Left renal cortex interstitium (tissue), 4 donors: Measurements from ENCODE around the gene POP7. TPM values are rescaled to one million over a fixed set of nuclear protein-coding genes. Genes with fewer than 3 reads are reported as not detected.
A peak's percentile ranks its signal among the peaks of the same experiment; 100 is the strongest.
"Not testable (repeated sequence)": the region's sequence is repeated elsewhere in the genome, so short reads cannot be mapped to it uniquely, and the experiment has no call there.

Source experiments
- DNase-seq, 4 donors: peaks; one replicate each; pipeline ENCODE4 v3.0.0-alpha.2; 2013; ENCODE audit warnings: low read depth in 4 of 4, low spot score in 2 of 4, missing footprints in 1 of 4
- polyA plus RNA-seq, 4 donors: library from polyadenylated mRNA; unstranded; fragments of 120-200 nt; gene quantifications; one replicate each; pipeline ENCODE4 v1.2.1, GENCODE V29; 2013; ENCODE audit not compliant: insufficient read length in 4 of 4

POP7 gene
- polyA plus RNA-seq, result 10 to 100 TPM; 22.9 to 40.8 (median 26.9) TPM

- DNase-seq, result peak; percentile 84 to 97 (median 96)
These were observed at the start of gene POP7 for GRCh38 chr7:100705753-100706671. TSS of gene POP7 (plus strand) at chr7:100706121. CDS start at chr7:100706831, 710 bp downstream.

- not testable (repeated sequence) for DNase-seq
These were observed 43.6 kb upstream of the POP7 start for GRCh38 chr7:100662194-100662776.

- no peak for DNase-seq
These were observed 40.7 kb upstream of the POP7 start for GRCh38 chr7:100665168-100665726.

- no peak for DNase-seq
These were observed 38.4 kb upstream of the POP7 start for GRCh38 chr7:100667331-100668068.

- DNase-seq, result no peak
These were observed 37.9 kb upstream of the POP7 start for GRCh38 chr7:100668069-100668449.

- not testable (repeated sequence) for DNase-seq
These were observed 36.8 kb upstream of the POP7 start for GRCh38 chr7:100669106-100669505.

- no peak for DNase-seq
These were observed 35.8 kb upstream of the POP7 start for GRCh38 chr7:100670074-100670473.

GRCh38 chr7:100671353-100672327 lies 34.3 kb upstream of the POP7 start:
- no peak for DNase-seq

- DNase-seq, result peak; percentile 97 to 99 (median 99)
These were observed 32.5 kb upstream of the POP7 start, which contains the start of gene GNB2 for GRCh38 chr7:100673302-100673941. TSS of gene GNB2 (plus strand) at chr7:100673740. CDS start at chr7:100676266, 2,526 bp downstream.

- no peak for DNase-seq
These were observed 31.9 kb upstream of the POP7 start for GRCh38 chr7:100673942-100674410.

- no peak for DNase-seq
These were observed 31.4 kb upstream of the POP7 start for GRCh38 chr7:100674411-100675104.

GRCh38 chr7:100675105-100675451 lies 30.8 kb upstream of the POP7 start:
- DNase-seq, result no peak

- DNase-seq, result peak in 1 of 4 donors; percentile 29
These were observed 30.2 kb upstream of the POP7 start for GRCh38 chr7:100675581-100676350.

GRCh38 chr7:100676501-100677306 lies 29.2 kb upstream of the POP7 start:
- DNase-seq, result no peak

GRCh38 chr7:100677308-100678267 lies 28.3 kb upstream of the POP7 start:
- DNase-seq, result no peak
